Measurements from ENCODE around the gene WBP1L.

Gene WBP1L

GRCh38 chr10:102701272-102701671 lies 42.5 kb upstream of the WBP1L start:
- Histone ChIP-seq H4K20me1 (ENCODE audit: control insufficient read depth, insufficient read depth, low read depth, low read length) (no peaks in the 10 kb centered on the region), H3K4me3 (ENCODE audit: low read length) (no peak overlapping the region), H3K9me2 (replicated peaks; ENCODE audit: control insufficient read depth, low read length) (no peaks in the 10 kb centered on the region), H3F3A (ENCODE audit: control insufficient read depth, insufficient read depth) (0 out of 2 replicates have a peak, but pooled peaks cover 3% of the 10 kb centered on the region), H3K27me3 (ENCODE audit: control insufficient read depth, low read length) (no peaks in the 10 kb centered on the region), H3K4me1 (ENCODE audit: control insufficient read depth, low read length) (peaks cover 14% of the 10 kb centered on the region), H3K9me3 (ENCODE audit: control insufficient read depth, insufficient read depth, low read length) (no peaks in the 10 kb centered on the region), H3K79me2 (ENCODE audit: control insufficient read depth, low read length) (peaks cover 14% of the 10 kb centered on the region), H3K27ac (ENCODE audit: low read depth, low read length) (no peak overlapping the region), H3K4me2 (ENCODE audit: low read length) (no peak overlapping the region), H3K36me3 (ENCODE audit: control insufficient read depth, low read length) (peaks cover 37% of the 10 kb centered on the region)
- TF ChIP-seq CTCF (IDR thresholded peaks at IDR 0.05; ENCODE audit: low read depth, low read length, poor library complexity, severe bottlenecking) (no peak), EZH2phosphoT487 (IDR thresholded peaks at IDR 0.05; ENCODE audit: borderline replicate concordance, low read length) (no peak)

GRCh38 chr10:102701796-102702195 lies 42.0 kb upstream of the WBP1L start:
- no peak overlapping the region for H3K27ac ChIP-seq (ENCODE audit: low read depth, low read length)
- H3K4me3 ChIP-seq (ENCODE audit: low read length), result no peak overlapping the region
- H3K9me3 ChIP-seq (ENCODE audit: control insufficient read depth, insufficient read depth, low read length), result no peaks in the 10 kb centered on the region
- peaks cover 19% of the 10 kb centered on the region for H3K79me2 ChIP-seq (ENCODE audit: control insufficient read depth, low read length)
- TF ChIP-seq CTCF (IDR thresholded peaks at IDR 0.05; ENCODE audit: low read depth, low read length, poor library complexity, severe bottlenecking) (no peak), EZH2phosphoT487 (IDR thresholded peaks at IDR 0.05; ENCODE audit: borderline replicate concordance, low read length) (no peak)
- no peaks in the 10 kb centered on the region for H3K27me3 ChIP-seq (ENCODE audit: control insufficient read depth, low read length)
- H3K9me2 ChIP-seq (replicated peaks; ENCODE audit: control insufficient read depth, low read length), result no peaks in the 10 kb centered on the region
- H4K20me1 ChIP-seq (ENCODE audit: control insufficient read depth, insufficient read depth, low read depth, low read length), result no peaks in the 10 kb centered on the region
- peaks cover 34% of the 10 kb centered on the region for H3K36me3 ChIP-seq (ENCODE audit: control insufficient read depth, low read length)
- 0 out of 2 replicates have a peak, but pooled peaks cover 3% of the 10 kb centered on the region for H3F3A ChIP-seq (ENCODE audit: control insufficient read depth, insufficient read depth)
- H3K4me2 ChIP-seq (ENCODE audit: low read length), result no peak overlapping the region
- peaks cover 18% of the 10 kb centered on the region for H3K4me1 ChIP-seq (ENCODE audit: control insufficient read depth, low read length)

GRCh38 chr10:102702742-102703141 lies 41.0 kb upstream of the WBP1L start:
- no peaks in the 10 kb centered on the region for H4K20me1 ChIP-seq (ENCODE audit: control insufficient read depth, insufficient read depth, low read depth, low read length)
- no peaks in the 10 kb centered on the region for H3K9me2 ChIP-seq (replicated peaks; ENCODE audit: control insufficient read depth, low read length)
- H3K4me1 ChIP-seq (ENCODE audit: control insufficient read depth, low read length), result peaks cover 20% of the 10 kb centered on the region
- no peak overlapping the region for H3K4me3 ChIP-seq (ENCODE audit: low read length)
- H3K36me3 ChIP-seq (ENCODE audit: control insufficient read depth, low read length), result peaks cover 28% of the 10 kb centered on the region
- TF ChIP-seq CTCF (IDR thresholded peaks at IDR 0.05; ENCODE audit: low read depth, low read length, poor library complexity, severe bottlenecking) (no peak), EZH2phosphoT487 (IDR thresholded peaks at IDR 0.05; ENCODE audit: borderline replicate concordance, low read length) (no peak)
- H3K4me2 ChIP-seq (ENCODE audit: low read length), result no peak overlapping the region
- H3K27me3 ChIP-seq (ENCODE audit: control insufficient read depth, low read length), result no peaks in the 10 kb centered on the region
- no peaks in the 10 kb centered on the region for H3K9me3 ChIP-seq (ENCODE audit: control insufficient read depth, insufficient read depth, low read length)
- H3K27ac ChIP-seq (ENCODE audit: low read depth, low read length), result no peak overlapping the region
- 0 out of 2 replicates have a peak, but pooled peaks cover 3% of the 10 kb centered on the region for H3F3A ChIP-seq (ENCODE audit: control insufficient read depth, insufficient read depth)
- peaks cover 28% of the 10 kb centered on the region for H3K79me2 ChIP-seq (ENCODE audit: control insufficient read depth, low read length)

All from DOHH2 (cell line).